DMS 273 (cell line): ENCODE measurements around the gene GRM7.

ENCODE experiments used
- DNase-seq: peaks from one replicate; lab custom pipeline; 2025; ENCODE audit not compliant: unreplicated experiment; lab: John Stamatoyannopoulos, UW

Gene GRM7

GRCh38 chr3:7144697-7145308, 283.9 kb downstream of the GRM7 start:
- DNase-seq, result peak; percentile 30

DNA sequence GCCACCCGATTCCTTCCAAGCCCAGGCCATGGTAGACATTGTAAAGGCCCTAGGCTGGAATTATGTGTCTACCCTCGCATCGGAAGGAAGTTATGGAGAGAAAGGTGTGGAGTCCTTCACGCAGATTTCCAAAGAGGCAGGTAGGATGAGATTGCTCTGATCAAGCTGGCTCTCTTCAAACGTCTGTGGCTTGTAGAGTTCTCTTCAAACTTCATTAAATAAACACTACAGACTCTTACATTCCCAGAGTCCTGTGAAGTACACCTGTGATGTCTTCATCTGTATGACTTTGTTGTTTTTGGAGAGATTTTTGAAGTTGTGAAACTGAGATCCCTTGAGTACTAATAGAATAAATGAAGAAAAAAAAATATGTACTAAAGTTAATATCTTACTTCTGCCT, 285.6 kb downstream of the GRM7 start:
- no peak for DNase-seq

DNA sequence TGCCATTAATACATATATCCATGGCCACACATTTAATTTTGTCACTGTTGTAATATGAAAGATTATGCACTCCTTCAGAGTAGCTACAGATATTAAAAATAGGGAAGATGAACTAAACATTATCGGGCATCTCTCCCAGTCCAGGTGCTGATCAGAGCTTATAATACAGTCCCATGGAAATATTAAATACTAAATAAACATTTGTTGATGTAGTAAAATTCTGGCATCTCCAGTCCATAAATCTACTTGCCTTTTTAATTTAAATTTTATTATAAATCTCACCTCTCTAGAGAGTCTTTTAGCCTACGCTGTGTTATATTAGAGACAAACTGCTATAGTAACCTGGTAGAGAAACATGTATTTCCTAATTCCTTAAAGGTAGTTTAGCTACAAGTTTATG, 297.6 kb downstream of the GRM7 start:
- no peak for DNase-seq

DNA sequence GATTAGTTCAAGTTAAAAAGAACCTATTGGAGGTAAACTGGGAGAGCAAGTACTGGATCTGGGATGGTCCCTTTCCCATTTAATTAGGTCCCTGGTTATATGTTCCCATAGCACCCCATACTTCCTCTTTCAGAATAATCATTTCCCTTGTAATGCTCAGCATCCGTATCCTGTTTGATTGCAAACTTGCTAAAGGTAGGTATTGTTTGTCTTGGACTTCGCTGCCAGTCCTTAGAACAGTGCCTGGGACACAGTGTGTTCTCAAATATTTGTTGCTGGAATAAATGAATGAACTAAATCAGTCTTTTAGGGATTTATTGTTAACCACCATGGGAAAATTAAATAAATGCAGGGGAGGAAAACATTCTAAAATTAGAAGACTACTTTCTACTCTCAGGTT, 299.8 kb downstream of the GRM7 start:
- DNase-seq, result no peak

GRCh38 chr3:7166460-7166859, 305.5 kb downstream of the GRM7 start:
- DNase-seq, result no peak

- DNase-seq, result no peak
These were observed 310.6 kb downstream of the GRM7 start for GRCh38 chr3:7171493-7171892.

GRCh38 chr3:7172996-7173395, 312.1 kb downstream of the GRM7 start:
- DNase-seq, result no peak

DNA sequence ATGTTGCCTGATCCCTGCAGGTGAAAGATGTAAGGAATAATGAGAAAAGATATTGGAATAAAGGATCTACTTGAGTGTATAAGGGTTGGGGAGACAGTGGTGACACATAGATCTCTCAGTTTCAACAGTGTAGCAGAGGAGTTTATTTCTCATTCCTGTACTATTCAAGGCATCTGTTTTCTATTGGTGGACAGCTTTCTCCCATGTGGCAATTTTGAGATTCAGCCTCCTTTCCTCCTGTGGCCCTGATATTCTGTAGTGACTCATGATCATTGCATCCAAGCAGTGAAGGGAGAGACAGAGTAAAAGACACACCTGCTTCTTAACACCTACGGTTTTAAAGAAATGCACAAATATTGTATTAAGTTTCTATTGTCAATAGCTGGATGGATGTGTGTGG, 327.6 kb downstream of the GRM7 start:
- no peak for DNase-seq

- DNase-seq, result no peak
These were observed 329.2 kb downstream of the GRM7 start for GRCh38 chr3:7190095-7190494.

- no peak for DNase-seq
These were observed 332.4 kb downstream of the GRM7 start for GRCh38 chr3:7193269-7193668.

- DNase-seq, result no peak
These were observed 333.3 kb downstream of the GRM7 start for GRCh38 chr3:7194071-7194835.

GRCh38 chr3:7195934-7196333, 335.0 kb downstream of the GRM7 start:
- DNase-seq, result no peak

- no peak for DNase-seq
These were observed 340.9 kb downstream of the GRM7 start for GRCh38 chr3:7201784-7202183.

GRCh38 chr3:7203969-7204847, 343.3 kb downstream of the GRM7 start:
- no peak for DNase-seq

- no peak for DNase-seq
These were observed 343.9 kb downstream of the GRM7 start for GRCh38 chr3:7204848-7205156.

DNA sequence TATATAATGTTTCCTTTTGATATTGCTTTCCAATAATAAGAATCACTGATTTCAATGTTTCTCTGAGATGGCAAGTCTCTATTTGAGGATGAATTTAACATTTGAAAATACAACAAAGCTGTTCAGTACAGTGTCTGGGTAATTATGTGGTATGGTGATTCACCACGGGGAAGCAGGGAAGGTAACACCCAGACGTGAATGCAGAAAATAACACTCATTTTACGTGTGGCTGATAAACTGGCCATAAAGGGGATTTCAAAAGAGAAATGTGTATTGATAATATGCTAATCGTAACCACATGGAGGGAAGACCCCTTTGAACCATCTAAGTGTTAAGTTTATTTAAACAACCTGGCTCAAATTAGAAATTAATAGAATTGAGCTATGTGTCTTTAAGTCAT, 344.6 kb downstream of the GRM7 start:
- no peak for DNase-seq

DNA sequence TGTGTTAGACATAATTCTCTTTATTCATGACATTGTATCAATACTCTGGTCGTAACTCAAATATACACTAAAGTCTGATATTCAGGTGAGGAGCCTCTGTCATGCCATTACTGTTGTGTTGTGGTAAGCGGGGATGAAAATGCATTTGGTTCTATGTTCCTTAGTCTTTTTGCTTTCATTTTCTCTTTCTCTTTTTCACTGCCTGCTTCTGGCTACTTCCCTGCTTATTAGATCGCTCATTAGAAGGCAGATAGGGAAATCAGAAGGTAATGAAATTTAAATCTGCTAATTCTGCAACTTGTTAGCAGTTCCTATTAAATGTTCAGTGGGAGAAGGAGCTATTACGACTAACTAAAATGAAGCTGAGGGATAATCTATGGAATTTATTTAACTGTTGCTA, 345.0 kb downstream of the GRM7 start:
- DNase-seq, result no peak

- DNase-seq, result no peak
These were observed 346.2 kb downstream of the GRM7 start for GRCh38 chr3:7207125-7207524.

GRCh38 chr3:7207928-7208327, 347.0 kb downstream of the GRM7 start:
- no peak for DNase-seq

DNA sequence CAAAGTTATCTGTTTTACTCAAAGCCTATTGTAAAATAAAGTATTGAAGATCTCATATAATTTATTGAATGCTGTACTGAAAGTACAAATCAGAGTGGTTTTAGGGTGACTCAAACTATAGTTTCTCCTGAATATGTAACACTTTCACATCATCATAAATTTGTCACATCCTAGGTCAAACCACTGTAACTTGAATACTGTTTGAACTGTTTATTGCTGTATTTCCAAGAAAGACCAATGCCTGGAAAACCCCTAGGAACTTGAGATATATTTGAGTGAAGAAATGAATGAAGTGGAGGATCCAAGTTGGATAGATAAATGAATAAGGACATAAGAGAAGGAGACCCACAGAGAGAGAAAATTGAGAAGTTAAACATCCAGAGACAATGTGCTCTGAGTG, 348.2 kb downstream of the GRM7 start:
- DNase-seq, result no peak

DNA sequence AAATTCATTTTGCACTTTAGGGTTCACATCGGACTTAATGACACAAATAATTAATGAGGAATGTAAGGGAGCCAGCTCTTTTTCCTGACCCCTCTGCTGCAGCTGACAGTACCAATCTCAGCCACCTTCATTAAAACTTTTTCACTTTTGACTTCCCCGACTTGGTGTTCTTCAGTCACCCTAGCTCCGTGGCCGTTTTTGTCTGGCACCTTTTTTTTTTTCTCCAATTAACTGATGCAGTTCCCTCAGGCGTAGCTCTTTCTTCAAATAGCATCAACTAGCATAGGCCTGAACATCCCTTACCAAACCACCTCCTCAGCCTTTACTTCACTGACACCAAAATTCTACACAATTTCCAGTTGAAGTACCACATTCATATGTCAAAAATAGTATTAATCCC, 350.8 kb downstream of the GRM7 start:
- no peak for DNase-seq

DNA sequence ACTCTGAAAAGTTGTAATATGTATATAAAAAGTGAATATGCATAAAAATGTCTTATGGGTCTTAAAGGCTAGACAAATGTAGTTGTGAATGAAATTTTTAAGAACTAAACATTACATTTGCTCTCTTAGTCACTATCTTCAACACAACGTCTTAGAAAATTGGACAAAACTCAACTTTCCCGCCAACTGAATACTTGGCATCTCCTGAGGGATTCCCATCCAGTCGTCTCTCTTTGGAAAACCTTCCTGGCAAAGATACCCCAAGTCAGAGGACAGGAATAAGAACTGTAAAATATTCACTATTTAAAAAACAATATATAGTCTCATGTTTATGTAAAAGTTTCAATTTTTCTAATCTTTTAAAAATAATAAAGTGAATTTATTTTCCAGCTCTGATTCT, 354.8 kb downstream of the GRM7 start:
- DNase-seq, result no peak
